Cardiac muscle cell (in vitro differentiated cells and primary cell): ENCODE measurements around the gene KCNMB2. TPM values are rescaled to one million over a fixed set of nuclear protein-coding genes. Genes with fewer than 3 reads are reported as not detected.
A peak's percentile ranks its signal among the peaks of the same experiment; 100 is the strongest.
"Not testable (repeated sequence)": the region's sequence is repeated elsewhere in the genome, so short reads cannot be mapped to it uniquely, and the experiment has no call there.

Source experiments
- DNase-seq, 2 donors: peaks; one replicate each; pipeline versions ENCODE4 v3.0.0 to v3.0.0-alpha.2; 2010 to 2017; ENCODE audit warnings: low read depth in 1 of 2, low spot score in 1 of 2
- H3K27ac ChIP-seq: fragments of 200-600 bp; sonication (generic); 2 replicates; pipeline ENCODE4 v1.5.1; 2016
- H3K27me3 ChIP-seq: fragments of 200-600 bp; sonication (generic); 2 replicates; pipeline ENCODE4 v1.6.0; 2016; ENCODE audit warnings: control low read depth
- H3K36me3 ChIP-seq: fragments of 200-600 bp; sonication (generic); 2 replicates; pipeline ENCODE4 v1.5.1; 2016; ENCODE audit warnings: control low read depth
- H3K4me1 ChIP-seq: fragments of 200-600 bp; sonication (generic); 2 replicates; pipeline ENCODE4 v1.8.1; 2017; ENCODE audit warnings: low read depth, mild to moderate bottlenecking, mixed run types
- H3K4me3 ChIP-seq: fragments of 200-600 bp; sonication (generic); 2 replicates; pipeline ENCODE4 v1.5.1; 2016; ENCODE audit warnings: mild to moderate bottlenecking
- H3K9me3 ChIP-seq: fragments of 200-600 bp; sonication (generic); 2 replicates; pipeline ENCODE4 v1.5.1; 2017; ENCODE audit warnings: low read depth, mild to moderate bottlenecking, control low read depth
- CTCF ChIP-seq: IDR thresholded peaks from 2 replicates; pipeline ENCODE4 v1.5.1; 2012; ENCODE audit warnings: low read depth, mild to moderate bottlenecking, low read length
- polyA plus RNA-seq: library from polyadenylated mRNA; unstranded; fragments of >200 nt; fragmentation: Nextera tagmentation; extraction: Ambion mirVana; gene quantifications from 2 replicates; pipeline ENCODE4 v1.2.1, GENCODE V29; 2016
- total RNA-seq: library from RNA; depleted of rRNA; stranded (reverse); fragments of >200 nt; gene quantifications from 2 replicates; pipeline ENCODE4 v1.2.3, GENCODE V29; 2016

Gene KCNMB2
- total and polyA plus RNA-seq, 2 experiments from 2014 or later: 0.33 TPM; not detected in 1

DNA sequence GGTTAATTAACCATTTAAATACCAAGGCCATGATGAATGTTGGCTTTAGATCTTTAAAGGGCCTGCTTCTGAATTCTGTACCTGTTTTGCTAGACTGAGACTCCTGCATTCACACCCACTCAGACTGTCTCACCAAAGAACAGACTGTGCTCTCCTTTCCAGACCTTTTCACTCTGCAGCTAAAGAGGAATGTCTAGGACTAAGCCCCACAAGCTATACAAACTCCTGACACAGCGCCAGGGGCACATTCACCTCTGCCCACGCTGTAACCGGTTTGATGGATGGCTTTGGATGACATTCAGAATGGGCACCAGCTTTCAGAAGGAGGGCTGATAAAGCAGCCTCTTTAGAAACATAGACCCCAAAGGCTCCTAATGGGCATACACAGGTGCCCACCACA lies 200.1 kb downstream of the KCNMB2 start:
- TF ChIP-seq CTCF: no peak
- no peaks in the 10 kb centered on the region for H3K9me3 ChIP-seq
- H3K4me3 ChIP-seq: no peak overlapping the region
- H3K36me3 ChIP-seq: no peaks in the 10 kb centered on the region
- no peaks in the 10 kb centered on the region for H3K4me1 ChIP-seq
- no peak for DNase-seq
- H3K27me3 ChIP-seq: no peaks in the 10 kb centered on the region
- H3K27ac ChIP-seq: no peak overlapping the region

DNA sequence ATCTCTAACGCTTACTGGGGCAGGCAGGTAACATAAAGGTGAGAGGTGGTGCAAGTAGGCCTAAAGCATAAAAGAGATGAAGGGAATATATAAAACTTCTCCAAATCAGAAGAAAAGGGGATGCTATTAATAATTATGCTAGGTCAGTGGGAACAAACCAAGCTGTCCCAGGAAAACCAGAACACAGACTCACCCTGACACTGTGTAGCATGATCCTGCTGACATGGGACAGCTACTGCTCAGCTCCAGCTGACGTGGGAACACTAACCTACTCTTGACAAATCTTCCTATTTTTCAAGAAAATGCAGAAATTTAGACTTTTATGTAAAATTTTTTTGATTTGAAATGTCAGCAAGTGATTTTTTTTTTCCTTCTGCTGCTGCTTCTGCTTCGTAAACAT lies 203.5 kb downstream of the KCNMB2 start:
- no peak for DNase-seq
- TF ChIP-seq CTCF: no peak
- no peaks in the 10 kb centered on the region for H3K27me3 ChIP-seq
- H3K4me1 ChIP-seq: peaks cover 12% of the 10 kb centered on the region
- H3K27ac ChIP-seq: no peak overlapping the region
- no peak overlapping the region for H3K4me3 ChIP-seq
- H3K36me3 ChIP-seq: no peaks in the 10 kb centered on the region
- H3K9me3 ChIP-seq: no peaks in the 10 kb centered on the region

GRCh38 chr3:178741020-178741419 lies 204.8 kb downstream of the KCNMB2 start:
- Histone ChIP-seq H3K4me1 (peaks cover 12% of the 10 kb centered on the region), H3K9me3 (no peaks in the 10 kb centered on the region), H3K27me3 (no peaks in the 10 kb centered on the region), H3K4me3 (no peak overlapping the region), H3K27ac (no peak overlapping the region), H3K36me3 (no peaks in the 10 kb centered on the region)
- no peak for DNase-seq
- TF ChIP-seq CTCF: no peak

DNA sequence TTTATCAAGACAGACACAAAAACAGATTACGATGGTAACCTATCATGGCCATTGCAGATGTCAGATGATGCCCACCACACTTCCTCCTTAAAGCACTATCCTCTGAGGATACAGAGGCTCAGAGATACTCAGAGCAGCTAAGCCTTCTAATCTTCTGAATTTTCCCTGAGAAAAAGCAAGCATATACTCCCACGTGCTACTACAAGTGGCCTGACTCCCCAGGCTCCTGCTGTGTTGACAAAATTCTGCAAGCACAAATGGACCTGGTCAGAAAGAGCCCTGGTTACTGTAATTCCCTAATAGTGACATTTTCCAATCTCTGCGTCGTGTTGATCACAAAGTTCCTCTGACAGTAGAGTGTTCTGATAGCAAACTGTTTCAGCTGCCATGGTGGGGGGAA lies 207.1 kb downstream of the KCNMB2 start:
- Histone ChIP-seq H3K4me3 (no peak overlapping the region), H3K27me3 (no peaks in the 10 kb centered on the region), H3K36me3 (no peaks in the 10 kb centered on the region), H3K4me1 (peaks cover 12% of the 10 kb centered on the region), H3K9me3 (no peaks in the 10 kb centered on the region), H3K27ac (peak overlapping the region; percentile 45)
- no peak for TF ChIP-seq CTCF
- peak in 1 of 2 donors; percentile 6 for DNase-seq

DNA sequence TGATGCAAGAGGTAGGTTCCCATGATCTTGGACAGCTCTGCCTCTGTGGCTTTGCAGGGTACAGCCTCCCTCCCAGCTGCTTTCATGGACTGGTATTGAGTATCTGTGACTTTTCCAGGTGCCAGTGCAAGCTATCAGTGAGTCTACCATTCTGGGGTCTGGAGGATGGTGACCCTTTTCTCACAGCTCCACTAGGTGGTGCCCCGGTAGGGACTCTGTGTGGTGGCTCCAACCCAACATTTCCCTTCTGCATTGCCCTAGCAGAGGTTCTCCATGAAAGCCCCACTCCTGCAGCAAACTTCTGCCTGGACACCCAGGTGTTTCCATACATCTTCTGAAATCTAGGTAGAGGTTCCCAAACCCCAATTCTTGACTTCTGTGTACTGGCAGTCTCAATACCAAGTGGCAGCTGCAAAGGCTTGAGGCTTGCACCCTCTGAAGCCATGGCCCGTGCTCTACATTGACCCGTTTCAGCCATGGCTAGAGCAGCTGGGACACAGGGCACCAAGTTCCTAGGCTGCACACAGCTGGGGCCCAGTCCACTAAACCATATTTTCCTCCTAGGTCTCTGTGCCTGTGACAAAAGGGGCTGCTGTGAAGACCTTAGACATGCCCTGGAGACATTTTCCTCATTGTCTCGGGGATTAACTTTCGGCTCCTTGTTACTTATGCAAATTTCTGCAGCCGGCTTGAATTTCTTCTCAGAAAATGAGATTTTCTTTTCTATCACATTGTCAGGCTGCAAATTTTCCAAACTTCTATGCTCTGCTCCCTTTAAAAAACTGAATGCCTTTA lies 209.8 kb downstream of the KCNMB2 start:
- DNase-seq, H3K27ac ChIP-seq, H3K9me3 ChIP-seq: not testable (repeated sequence)

DNA sequence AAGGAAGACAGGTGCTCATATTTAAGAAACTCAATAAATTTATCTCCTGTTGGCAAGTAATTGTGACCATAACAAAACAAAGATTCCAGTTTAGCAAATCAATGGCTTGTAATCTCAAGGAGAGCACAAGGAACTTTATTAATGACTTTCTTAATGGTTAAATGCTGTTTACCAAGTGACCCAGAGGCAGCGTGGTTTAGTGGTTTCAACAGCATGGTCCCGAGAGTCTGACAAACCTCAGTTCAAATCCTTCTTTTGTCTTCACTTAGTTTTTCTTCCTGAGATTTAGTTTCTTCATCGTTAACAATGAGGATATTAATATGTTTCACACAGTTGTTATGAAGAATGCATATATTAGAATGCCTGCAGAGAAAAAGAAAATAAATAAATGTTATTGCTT lies 212.6 kb downstream of the KCNMB2 start:
- H3K27me3 ChIP-seq: no peaks in the 10 kb centered on the region
- H3K9me3 ChIP-seq: no peaks in the 10 kb centered on the region
- no peak for TF ChIP-seq CTCF
- H3K4me1 ChIP-seq: peaks cover 3% of the 10 kb centered on the region
- DNase-seq: no peak
- no peaks in the 10 kb centered on the region for H3K36me3 ChIP-seq
- H3K4me3 ChIP-seq: no peak overlapping the region
- no peak overlapping the region for H3K27ac ChIP-seq

More for the DNA sequence above, 209.8 kb downstream of the KCNMB2 start:
- H3K4me1 ChIP-seq: peaks cover 12% of the 10 kb centered on the region
- H3K27me3 ChIP-seq, H3K36me3 ChIP-seq, H3K4me3 ChIP-seq: not testable (repeated sequence)
